Measurements from ENCODE around the gene LAYN. TPM values are rescaled to one million over a fixed set of nuclear protein-coding genes. Genes with fewer than 3 reads are reported as not detected.

Gene LAYN, protein sequence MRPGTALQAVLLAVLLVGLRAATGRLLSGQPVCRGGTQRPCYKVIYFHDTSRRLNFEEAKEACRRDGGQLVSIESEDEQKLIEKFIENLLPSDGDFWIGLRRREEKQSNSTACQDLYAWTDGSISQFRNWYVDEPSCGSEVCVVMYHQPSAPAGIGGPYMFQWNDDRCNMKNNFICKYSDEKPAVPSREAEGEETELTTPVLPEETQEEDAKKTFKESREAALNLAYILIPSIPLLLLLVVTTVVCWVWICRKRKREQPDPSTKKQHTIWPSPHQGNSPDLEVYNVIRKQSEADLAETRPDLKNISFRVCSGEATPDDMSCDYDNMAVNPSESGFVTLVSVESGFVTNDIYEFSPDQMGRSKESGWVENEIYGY
- polyA plus RNA-seq (2014; cell fraction: cytosol; rRNA removed) = 42.9 and 44.6 TPM in 2 replicates
- polyA plus RNA-seq (2014; cell fraction: nucleus; rRNA removed) = 23.9 and 26.1 TPM in 2 replicates

DNA sequence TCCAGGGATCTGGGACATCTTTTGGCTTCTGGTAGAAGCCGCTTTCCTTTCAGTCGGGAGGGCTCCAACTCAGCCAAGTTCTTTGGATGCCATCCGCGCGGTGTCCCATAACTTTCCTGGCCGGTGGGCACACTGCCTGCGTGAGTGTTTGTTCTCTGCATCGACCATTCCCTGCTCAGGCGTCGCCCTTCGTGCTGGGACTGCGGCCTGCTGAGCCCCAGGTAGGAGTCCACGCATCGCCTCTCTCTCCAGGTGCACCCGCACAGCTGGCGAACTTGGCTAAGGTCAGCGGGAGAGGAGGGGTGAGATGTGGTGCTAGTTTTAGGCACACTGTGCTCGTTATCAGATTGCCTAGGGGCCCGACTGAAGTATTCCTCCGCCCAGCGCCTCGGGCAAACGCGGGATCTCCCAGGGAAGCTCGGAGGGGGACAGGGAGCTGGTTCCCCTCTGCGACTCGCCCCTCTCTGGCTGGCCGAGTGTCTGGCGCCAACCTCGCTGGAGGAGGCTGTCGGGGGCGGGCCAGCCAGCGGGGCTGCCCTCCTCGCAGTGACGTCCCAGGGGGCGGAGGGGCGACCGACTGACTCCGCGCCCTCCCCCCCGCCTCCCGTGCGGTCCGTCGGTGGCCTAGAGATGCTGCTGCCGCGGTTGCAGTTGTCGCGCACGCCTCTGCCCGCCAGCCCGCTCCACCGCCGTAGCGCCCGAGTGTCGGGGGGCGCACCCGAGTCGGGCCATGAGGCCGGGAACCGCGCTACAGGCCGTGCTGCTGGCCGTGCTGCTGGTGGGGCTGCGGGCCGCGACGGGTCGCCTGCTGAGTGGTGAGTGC, at the start of gene LAYN:
Gene LAYN, plus strand, starts transcription at position 607 of the 823 bp plus-strand sequence. Its CDS starts 124 bp downstream, at position 731.
- peak; percentile 74 for DNase-seq (ENCODE audit: low spot score)

DNA sequence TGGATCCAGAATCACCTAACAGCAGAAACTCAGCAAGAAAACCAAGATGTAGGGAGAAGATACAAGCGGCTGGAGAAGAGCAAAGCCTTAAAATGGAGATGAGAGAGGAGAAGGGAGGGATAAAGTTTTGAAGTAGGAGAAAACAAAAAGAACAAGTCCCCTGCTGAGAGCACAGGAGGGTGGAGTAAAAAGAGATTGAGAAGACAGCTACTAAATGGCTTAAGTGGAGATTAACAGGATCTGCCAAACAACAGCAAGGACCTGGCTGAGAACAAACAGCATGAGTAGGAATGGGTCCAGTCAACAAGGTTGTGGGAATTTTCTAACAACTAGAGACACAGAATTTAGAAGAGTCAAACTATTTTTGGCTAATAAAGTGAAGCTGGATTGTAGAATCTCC, 46.5 kb upstream of the LAYN start:
- DNase-seq (ENCODE audit: low spot score) = no peak

DNA sequence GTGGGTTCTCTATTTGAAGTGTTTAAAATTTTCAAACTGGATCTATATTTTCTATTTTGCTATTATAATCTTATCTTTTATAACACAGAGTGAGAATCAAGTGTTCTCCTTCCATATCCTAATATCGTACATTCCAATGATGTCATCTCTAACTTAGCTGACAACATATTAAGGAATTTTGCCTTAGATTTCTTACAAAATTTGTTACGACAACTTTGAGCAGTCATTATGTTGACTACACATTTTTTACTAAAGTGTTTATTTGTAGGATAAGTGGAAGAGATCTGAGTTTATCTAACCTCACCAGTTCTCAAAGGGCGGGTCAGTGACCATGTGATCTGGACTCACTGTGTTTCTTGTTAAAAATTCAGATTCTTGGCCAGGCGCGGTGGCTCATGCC, 41.0 kb upstream of the LAYN start:
- no peak for DNase-seq (ENCODE audit: low spot score)

- no peak for DNase-seq (ENCODE audit: low spot score)
Observed at GRCh38 chr11:111500481-111500880, 40.0 kb upstream of the LAYN start.

DNA sequence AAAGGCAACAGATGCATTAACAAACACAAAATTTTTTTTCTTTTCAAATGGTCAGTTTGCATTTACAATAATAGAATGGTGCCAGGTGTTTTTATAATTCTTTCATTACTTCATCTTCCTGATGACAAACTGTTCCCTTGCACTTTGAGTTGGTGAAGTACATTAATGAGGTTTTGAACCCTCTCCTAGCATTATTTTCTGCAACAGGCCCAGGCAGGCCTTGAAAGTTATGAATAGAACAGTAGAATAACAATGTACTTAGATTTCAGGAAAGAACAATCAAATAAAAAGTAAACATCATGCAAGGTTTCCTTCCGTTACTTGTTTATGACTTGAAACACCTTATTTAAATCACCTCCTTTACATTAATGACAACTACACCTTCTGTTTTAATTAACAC, 37.9 kb upstream of the LAYN start:
- DNase-seq (ENCODE audit: low spot score) = no peak

GRCh38 chr11:111510311-111510710, 30.2 kb upstream of the LAYN start:
- DNase-seq (ENCODE audit: low spot score) = no peak

DNA sequence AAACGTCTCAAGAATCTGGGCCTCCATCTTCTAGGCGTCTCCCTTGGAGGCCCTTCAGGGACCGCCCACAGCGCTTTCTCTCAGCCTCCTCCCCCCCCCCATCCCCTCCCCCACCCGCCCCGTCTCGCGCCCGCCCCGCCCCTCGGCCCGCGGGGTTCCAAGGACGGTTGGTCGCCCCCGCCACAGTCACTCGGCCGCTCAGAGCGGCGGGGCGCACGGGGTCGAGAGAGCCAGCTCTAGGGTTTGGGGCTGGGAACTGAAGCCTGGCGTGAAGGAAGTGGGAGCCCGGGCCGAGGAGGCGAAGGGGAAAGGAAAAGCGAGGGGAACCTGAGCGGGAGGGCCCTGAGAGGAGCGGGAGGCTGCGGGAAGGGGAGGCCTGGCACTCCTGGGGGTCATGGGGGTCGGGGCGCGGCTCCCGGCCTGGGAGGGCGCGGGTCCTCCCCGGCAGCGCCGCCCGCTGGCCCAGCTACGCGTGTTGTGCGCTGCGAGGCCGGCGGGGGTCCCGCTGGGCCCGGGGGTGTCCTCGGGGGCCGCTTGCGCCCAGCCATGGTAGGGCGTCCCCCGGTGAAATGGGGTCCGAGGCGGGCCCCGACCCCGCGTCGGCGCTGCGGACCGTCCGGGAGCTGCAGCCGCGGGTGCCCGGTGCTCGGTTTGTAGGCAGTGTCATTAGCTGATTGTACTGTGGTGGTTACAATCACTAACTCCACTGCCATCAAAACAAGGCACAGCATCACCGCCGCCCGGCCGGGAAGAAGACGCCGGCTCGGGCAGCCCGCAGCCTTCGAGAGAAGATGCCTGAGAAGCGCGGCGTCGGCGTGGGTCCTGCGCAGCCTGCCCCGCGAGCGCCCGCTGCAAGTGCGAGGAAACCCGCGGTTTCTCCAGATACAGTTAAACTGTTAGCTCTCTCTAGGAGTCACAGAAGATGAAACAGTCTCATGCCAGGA, 28.0 kb upstream of the LAYN start, which contains the start of gene BTG4:
Gene BTG4, minus strand, starts transcription at position 91 of the 944 bp plus-strand sequence. CDS start 13,610 bp downstream, outside the sequence.
- DNase-seq (ENCODE audit: low spot score) = no peak

DNA sequence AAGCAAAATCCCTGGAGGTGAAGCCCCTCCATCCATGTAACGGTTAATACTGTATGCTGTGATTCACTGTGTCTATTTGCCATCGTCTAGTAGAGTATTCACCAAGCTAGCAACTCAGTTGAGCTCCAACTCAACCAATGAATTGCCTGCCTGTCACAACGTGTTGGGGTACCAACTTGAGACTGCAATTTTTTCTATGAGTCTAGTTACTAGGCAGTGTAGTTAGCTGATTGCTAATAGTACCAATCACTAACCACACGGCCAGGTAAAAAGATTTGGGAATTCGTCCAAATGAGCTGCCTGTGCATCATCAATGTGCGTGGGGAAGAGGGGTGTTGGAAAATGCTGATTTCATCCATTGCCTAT, 27.3 kb upstream of the LAYN start:
- no peak for DNase-seq (ENCODE audit: low spot score)

- DNase-seq (ENCODE audit: low spot score) = no peak
Observed at GRCh38 chr11:111514216-111515031, 26.1 kb upstream of the LAYN start, which contains the start of gene HOATZ. Gene HOATZ, plus strand, starts transcription at chr11:111514778. Its CDS starts 7 bp downstream, at chr11:111514785.

GRCh38 chr11:111515591-111515990, 24.9 kb upstream of the LAYN start:
- DNase-seq (ENCODE audit: low spot score) = no peak

DNA sequence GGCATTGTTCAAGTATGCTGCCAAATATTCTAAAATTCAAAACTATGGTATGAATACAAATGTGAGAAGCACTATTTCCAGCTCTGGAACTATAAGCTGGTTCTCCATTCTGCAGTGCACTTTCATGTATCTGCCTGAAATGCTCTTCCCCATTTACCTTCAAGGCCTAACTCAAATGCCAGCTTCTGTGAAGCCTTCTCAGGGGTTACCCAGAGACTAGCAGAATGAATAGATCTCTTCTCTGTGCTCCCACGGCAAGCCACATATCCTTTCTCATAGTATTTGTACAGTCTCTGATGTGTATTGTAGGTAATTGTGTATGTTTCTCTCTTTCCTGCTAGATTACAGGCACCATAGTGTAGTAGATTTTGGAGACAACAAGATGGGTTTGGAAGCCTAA, 21.9 kb upstream of the LAYN start:
- DNase-seq (ENCODE audit: low spot score) = no peak

DNA sequence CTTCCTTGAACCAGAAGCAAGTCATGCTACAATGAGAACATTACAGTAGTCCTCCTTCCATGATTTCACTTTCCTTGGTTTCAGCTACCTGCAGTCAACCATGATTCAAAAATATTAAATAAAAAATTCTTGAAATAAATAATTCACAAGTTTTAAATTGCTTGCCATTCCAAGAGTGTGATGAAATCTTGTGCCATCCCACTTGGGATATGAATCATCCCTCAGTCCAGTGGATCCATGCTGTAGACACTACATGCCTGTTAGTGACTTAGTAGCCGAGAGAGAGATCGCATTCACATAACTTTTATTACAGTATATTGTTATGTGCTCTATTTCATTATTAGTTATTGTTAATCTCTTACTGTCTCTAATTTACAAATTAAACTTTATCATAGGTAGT, 20.0 kb upstream of the LAYN start:
- DNase-seq (ENCODE audit: low spot score) = no peak

DNA sequence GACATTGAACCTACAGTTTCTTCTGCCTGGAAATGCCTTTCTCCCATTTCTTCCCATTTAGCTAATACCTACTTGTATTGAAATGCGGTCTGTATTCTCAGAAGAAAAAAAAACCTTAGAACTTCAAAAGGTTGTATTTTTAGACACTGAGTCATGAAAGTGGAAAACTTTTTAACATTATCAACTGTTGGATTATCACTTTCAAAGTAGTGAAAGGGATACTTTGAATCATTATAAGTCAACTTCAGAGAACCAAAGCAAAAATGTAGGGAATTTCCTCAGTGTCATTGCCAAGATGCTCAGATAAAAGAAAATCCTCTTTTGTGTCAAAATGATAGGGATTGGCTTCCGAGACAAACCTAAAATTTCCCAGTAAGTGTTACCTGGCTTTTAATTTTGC, 19.4 kb upstream of the LAYN start:
- DNase-seq (ENCODE audit: low spot score) = no peak

DNA sequence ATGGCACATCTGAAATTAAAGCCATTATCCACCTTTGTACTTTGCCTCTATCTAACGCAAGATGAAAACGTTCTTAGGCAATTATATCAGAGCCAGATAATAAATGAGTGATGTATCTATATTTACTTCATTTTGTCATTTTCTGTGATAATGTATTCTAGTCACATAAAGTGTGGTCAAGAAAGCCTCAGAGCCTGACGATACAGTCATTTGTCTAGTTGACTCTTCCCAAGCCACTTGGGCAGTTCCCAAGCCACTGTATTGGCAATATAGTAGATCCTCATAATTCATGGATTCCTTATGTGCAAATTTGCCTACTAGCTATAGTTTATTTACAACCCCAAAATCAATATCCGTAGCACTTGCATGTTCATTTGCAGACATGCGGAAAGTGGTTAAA, 18.1 kb upstream of the LAYN start:
- DNase-seq (ENCODE audit: low spot score) = no peak

GRCh38 chr11:111523343-111523742, 17.2 kb upstream of the LAYN start:
- no peak for DNase-seq (ENCODE audit: low spot score)

- no peak for DNase-seq (ENCODE audit: low spot score)
Observed at GRCh38 chr11:111524056-111524455, 16.5 kb upstream of the LAYN start.

GRCh38 chr11:111525456-111525855, 15.1 kb upstream of the LAYN start:
- DNase-seq (ENCODE audit: low spot score) = no peak

- DNase-seq (ENCODE audit: low spot score) = no peak
Observed at GRCh38 chr11:111526501-111526900, 14.0 kb upstream of the LAYN start.

- DNase-seq (ENCODE audit: low spot score) = no peak
Observed at GRCh38 chr11:111527279-111527678, 13.2 kb upstream of the LAYN start.

GRCh38 chr11:111528557-111528956, 12.0 kb upstream of the LAYN start:
- no peak for DNase-seq (ENCODE audit: low spot score)
